Adrenal gland (tissue), 12 donors: Measurements from ENCODE around the gene MBTD1. TPM values are rescaled to one million over a fixed set of nuclear protein-coding genes. Genes with fewer than 3 reads are reported as not detected.

Experiments used
- DNase-seq, 7 donors: peaks; one replicate each; pipeline ENCODE4 v3.0.0-alpha.2; 2019 to 2020
- H3K27ac ChIP-seq, 5 donors: fragments of 200-600 bp; sonication (generic) in 4 of 5; 1 replicate in 3 of 5; 2 replicates in 2 of 5; pipeline versions ENCODE4 v1.5.1 to v1.8.0; 2016 to 2020; ENCODE audit warnings: mild to moderate bottlenecking in 1 of 5
- H3K27me3 ChIP-seq: fragments of 200-600 bp; 2 replicates; pipeline ENCODE4 v1.8.0; 2021
- H3K36me3 ChIP-seq, 2 donors: fragments of 200-600 bp; replicated peaks in 1 of 2; 1 replicate in 1 of 2; 2 replicates in 1 of 2; pipeline versions ENCODE4 v1.5.1 to v1.8.0; 2018 to 2022
- H3K4me1 ChIP-seq, 2 donors: fragments of 200-600 bp; replicated peaks in 1 of 2; 1 replicate in 1 of 2; 2 replicates in 1 of 2; pipeline versions ENCODE4 v1.5.1 to v1.8.0; 2018 to 2021
- H3K4me3 ChIP-seq, 4 donors: fragments of 200-600 bp; sonication (generic) in 3 of 4; one replicate each; pipeline ENCODE4 v1.5.1; 2016 to 2018
- H3K9me3 ChIP-seq, 3 donors: fragments of 200-600 bp; sonication (generic) in 1 of 3; replicated peaks in 1 of 3; 1 replicate in 2 of 3; 2 replicates in 1 of 3; pipeline versions ENCODE4 v1.5.1 to v1.8.0; 2016 to 2021
- POLR2A ChIP-seq, 2 donors: fragments of 450-650 bp; IDR thresholded peaks; one replicate each; pipeline ENCODE4 v1.6.1; 2017; ENCODE audit warnings: antibody characterized with exemption in 2 of 2, mild to moderate bottlenecking in 2 of 2, moderate library complexity in 1 of 2
- WGBS, 4 donors: extraction: QIAGEN DNeasy Blood & Tissue Kit in 2 of 4; methylation state at CpG; one replicate each; pipeline versions ENCODE4 v1.1.5 to v1.1.7; 2013 to 2017; 5-methylcytosine and 5-hydroxymethylcytosine counted together
- intact Hi-C, 2 donors: fragments of 100-400 bp; cut with DNase I; formaldehyde crosslinking; loops; one replicate each; pipeline versions ENCODE4 v1.14.1 to v1.15.0; 2022 to 2023
- polyA plus RNA-seq, 3 donors: library from polyadenylated mRNA; stranded (reverse); fragments of 200-250 nt in 2 of 3; fragments of 350-450 nt in 1 of 3; fragmentation: Illumina TruSeq in 1 of 3; extraction: RNeasy Lipid Tissue Mini Kit (QIAGEN cat#74804) in 1 of 3; gene quantifications; one replicate each; pipeline ENCODE4 v1.2.3, GENCODE V29; 2013 to 2014
- total RNA-seq, 9 donors: library from RNA; depleted of rRNA in 4 of 9; stranded (reverse); fragments of >200 nt in 4 of 9; fragments of 120-200 nt in 1 of 9; fragmentation: NEBNext Ultra II Directional in 1 of 9; extraction: Animal tissue kit (Norgen Biotek cat#: 25700) in 1 of 9; gene quantifications; one replicate each; pipeline versions ENCODE4 v1.1.0 to v1.2.4, GENCODE V29; 2013 to 2023
- TF ChIP-seq, protein P1 (sequence below), 6 experiments: fragments of 450-650 bp in 4 of 6; fragments of 200-600 bp in 2 of 6; sonication (generic) in 1 of 6; IDR thresholded peaks; 1 replicate in 5 of 6; 2 replicates in 1 of 6; pipeline versions ENCODE4 v1.5.1 to v1.8.0; 2016 to 2021; ENCODE audit warnings: antibody characterized with exemption in 6 of 6, mild to moderate bottlenecking in 2 of 6, moderate library complexity in 1 of 6
- donor health status: healthy with polysubstance abuse.
- donor health status: Bipolar disorder and iron deficiency.
- donor health status: DM: yes; HTN: yes; CAD: no.
- donor health status: DM: no; HTN: no; CAD: no.
- donor health status: DM: no; HTN: no; CAD: no.
- donor health status: DM: yes; HTN: yes; CAD: no.

MBTD1 gene
- total and polyA plus RNA-seq, 12 donors, result 5.5 to 20.0 (median 10.3) TPM

DNA sequence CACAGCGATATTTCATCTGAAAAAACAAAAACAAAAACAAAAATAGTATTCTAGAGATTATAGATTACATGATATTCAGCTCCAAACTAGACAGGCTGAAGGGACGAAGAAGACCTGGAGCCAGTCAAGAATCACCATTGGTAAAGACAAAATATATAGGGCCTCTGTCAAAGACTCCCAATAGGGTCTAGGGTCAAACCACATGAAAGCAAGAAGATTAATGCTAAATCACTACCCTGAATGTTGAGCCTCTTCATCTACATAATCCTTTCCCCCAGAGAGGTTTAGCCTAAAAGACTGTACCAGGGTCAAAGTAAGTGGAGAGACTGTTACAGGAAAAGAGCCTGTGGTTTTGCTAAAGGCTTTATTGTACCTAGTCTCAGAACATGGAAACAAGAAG lies 117.3 kb downstream of the MBTD1 start:
- Histone ChIP-seq H3K27ac (no peak overlapping the region), H3K9me3 (no peaks in the 10 kb centered on the region), H3K27me3 (no peaks in the 10 kb centered on the region), H3K36me3 (no peaks in the 10 kb centered on the region), H3K4me3 (no peak overlapping the region), H3K4me1 (no peaks in the 10 kb centered on the region)
- 90 to 100% (median 95%) methylated on average over 2 of the region's 2 CpGs for WGBS, 4 donors
- DNase-seq, result no peak
- intact Hi-C loops, result loop anchor here in 1 of 2 donors (10.0 kb wide), 1 partner anchor 138 kb away; no protein-coding TSS in a partner anchor
- TF ChIP-seq, protein P1, sequence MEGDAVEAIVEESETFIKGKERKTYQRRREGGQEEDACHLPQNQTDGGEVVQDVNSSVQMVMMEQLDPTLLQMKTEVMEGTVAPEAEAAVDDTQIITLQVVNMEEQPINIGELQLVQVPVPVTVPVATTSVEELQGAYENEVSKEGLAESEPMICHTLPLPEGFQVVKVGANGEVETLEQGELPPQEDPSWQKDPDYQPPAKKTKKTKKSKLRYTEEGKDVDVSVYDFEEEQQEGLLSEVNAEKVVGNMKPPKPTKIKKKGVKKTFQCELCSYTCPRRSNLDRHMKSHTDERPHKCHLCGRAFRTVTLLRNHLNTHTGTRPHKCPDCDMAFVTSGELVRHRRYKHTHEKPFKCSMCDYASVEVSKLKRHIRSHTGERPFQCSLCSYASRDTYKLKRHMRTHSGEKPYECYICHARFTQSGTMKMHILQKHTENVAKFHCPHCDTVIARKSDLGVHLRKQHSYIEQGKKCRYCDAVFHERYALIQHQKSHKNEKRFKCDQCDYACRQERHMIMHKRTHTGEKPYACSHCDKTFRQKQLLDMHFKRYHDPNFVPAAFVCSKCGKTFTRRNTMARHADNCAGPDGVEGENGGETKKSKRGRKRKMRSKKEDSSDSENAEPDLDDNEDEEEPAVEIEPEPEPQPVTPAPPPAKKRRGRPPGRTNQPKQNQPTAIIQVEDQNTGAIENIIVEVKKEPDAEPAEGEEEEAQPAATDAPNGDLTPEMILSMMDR (IDR thresholded peaks at IDR 0.05), result no peak
- no peak for TF ChIP-seq POLR2A (IDR thresholded peaks at IDR 0.05)

DNA sequence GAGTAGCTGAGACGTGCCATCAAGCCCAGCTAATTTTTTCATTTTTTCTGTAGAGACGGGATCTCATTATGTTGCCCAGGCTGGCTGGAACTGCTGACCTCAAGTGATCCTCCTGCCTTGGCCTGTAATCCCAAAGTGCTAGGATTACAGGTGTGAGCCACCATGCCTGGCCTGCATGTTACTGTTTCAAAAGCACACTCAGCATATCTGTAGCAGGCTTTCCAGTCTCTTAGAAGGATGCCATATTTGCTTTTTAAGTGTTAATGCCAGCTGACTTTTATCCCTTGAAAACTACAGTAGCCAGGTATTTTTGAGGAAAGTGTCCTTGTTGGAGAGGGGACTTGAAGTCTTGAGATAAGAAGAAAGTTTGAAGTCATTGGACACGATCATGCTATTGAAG lies 123.9 kb downstream of the MBTD1 start:
- Histone ChIP-seq H3K27ac (no peak overlapping the region), H3K27me3 (no peaks in the 10 kb centered on the region), H3K4me1 (no peaks in the 10 kb centered on the region), H3K4me3 (no peak overlapping the region), H3K9me3 (no peaks in the 10 kb centered on the region), H3K36me3 (no peaks in the 10 kb centered on the region)
- 89 to 95% (median 92%) methylated on average over 3 of the region's 3 CpGs for WGBS, 4 donors
- intact Hi-C loops, result no loop called here
- no peak for DNase-seq
- TF ChIP-seq POLR2A (IDR thresholded peaks at IDR 0.05), result no peak
- TF ChIP-seq, protein P1 (IDR thresholded peaks at IDR 0.05), result no peak

DNA sequence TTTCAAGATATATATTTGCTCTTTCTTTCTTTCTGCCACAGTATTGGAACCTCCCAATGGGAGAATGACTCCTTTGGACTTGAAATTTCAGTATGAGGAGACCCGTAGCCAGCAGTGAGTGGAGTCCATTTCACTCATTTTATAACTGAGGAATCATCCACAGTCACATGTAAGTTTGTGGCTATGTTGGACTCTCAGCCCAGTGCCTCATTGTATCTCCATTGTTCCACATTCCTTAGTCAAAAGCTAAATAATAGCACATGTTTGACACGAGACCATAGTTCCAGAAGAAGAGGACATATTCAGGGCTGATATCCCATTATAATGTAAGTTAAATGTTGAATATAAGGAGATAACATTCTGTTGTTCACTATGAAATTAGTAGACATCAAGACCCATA lies 126.5 kb downstream of the MBTD1 start:
- WGBS, 4 donors, result 72 to 81% (median 77%) methylated on average over 2 of the region's 2 CpGs
- Histone ChIP-seq H3K4me1 (no peaks in the 10 kb centered on the region), H3K36me3 (no peaks in the 10 kb centered on the region), H3K27ac (peak overlapping the region in 1 of 5 donors; percentile 10), H3K27me3 (no peaks in the 10 kb centered on the region), H3K9me3 (no peaks in the 10 kb centered on the region), H3K4me3 (no peak overlapping the region)
- intact Hi-C loops, result no loop called here
- DNase-seq, result no peak
- TF ChIP-seq, protein P1 (IDR thresholded peaks at IDR 0.05), result no peak
- TF ChIP-seq POLR2A (IDR thresholded peaks at IDR 0.05), result no peak

DNA sequence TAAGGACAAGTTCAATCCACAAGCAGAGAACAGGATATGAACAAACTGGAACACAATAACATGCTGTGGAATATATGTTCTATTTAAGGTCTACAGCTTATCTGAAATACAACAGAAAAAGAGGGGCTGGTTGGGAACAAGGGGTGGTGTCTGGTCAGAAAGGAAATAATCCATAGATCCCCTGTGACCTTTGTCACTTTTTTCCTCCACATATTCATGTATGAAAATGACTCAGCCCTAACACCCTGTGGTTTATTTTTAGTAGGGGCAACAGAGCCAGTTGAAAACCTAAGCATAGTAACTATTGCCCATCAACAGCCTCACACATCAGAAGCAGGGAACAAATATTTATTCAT lies 126.9 kb downstream of the MBTD1 start:
- Histone ChIP-seq H3K27ac (peak overlapping the region in 1 of 5 donors; percentile 10), H3K9me3 (no peaks in the 10 kb centered on the region), H3K4me3 (no peak overlapping the region), H3K27me3 (no peaks in the 10 kb centered on the region), H3K36me3 (no peaks in the 10 kb centered on the region), H3K4me1 (no peaks in the 10 kb centered on the region)
- no peak for DNase-seq
- TF ChIP-seq POLR2A (IDR thresholded peaks at IDR 0.05), result no peak
- TF ChIP-seq, protein P1 (IDR thresholded peaks at IDR 0.05), result no peak
- intact Hi-C loops, result no loop called here
